NCI-H1092 (cell line): Measurements from ENCODE around the gene TOX2.
"Not testable (repeated sequence)": the region's sequence is repeated elsewhere in the genome, so short reads cannot be mapped to it uniquely, and the experiment has no call there.

Experiments
- DNase-seq: peaks from one replicate; lab custom pipeline; 2025; lab: John Stamatoyannopoulos, UW

Gene TOX2

GRCh38 chr20:44033344-44033743, 118.7 kb downstream of the TOX2 start:
- DNase-seq, result no peak

- no peak for DNase-seq
Measured at GRCh38 chr20:44033873-44034272, 119.2 kb downstream of the TOX2 start.

GRCh38 chr20:44034451-44034850, 119.8 kb downstream of the TOX2 start:
- DNase-seq, result no peak

GRCh38 chr20:44034965-44035635, 120.4 kb downstream of the TOX2 start:
- DNase-seq, result no peak

GRCh38 chr20:44035924-44036323, 121.3 kb downstream of the TOX2 start:
- no peak for DNase-seq

GRCh38 chr20:44036441-44036840, 121.8 kb downstream of the TOX2 start:
- peak; percentile 58 for DNase-seq

- DNase-seq, result peak; percentile 78
Measured at GRCh38 chr20:44038681-44039123, 124.0 kb downstream of the TOX2 start.

GRCh38 chr20:44039147-44039546, 124.5 kb downstream of the TOX2 start:
- no peak for DNase-seq

- no peak for DNase-seq
Measured at GRCh38 chr20:44039741-44040140, 125.1 kb downstream of the TOX2 start.

GRCh38 chr20:44040202-44040915, 125.7 kb downstream of the TOX2 start:
- no peak for DNase-seq

- DNase-seq, result no peak
Measured at GRCh38 chr20:44041001-44041400, 126.3 kb downstream of the TOX2 start.

GRCh38 chr20:44044712-44045111, 130.1 kb downstream of the TOX2 start:
- DNase-seq, result not testable (repeated sequence)

- DNase-seq, result no peak
Measured at GRCh38 chr20:44050327-44050726, 135.7 kb downstream of the TOX2 start.

GRCh38 chr20:44050925-44051660, 136.4 kb downstream of the TOX2 start:
- DNase-seq, result no peak

- DNase-seq, result no peak
Measured at GRCh38 chr20:44051661-44052000, 137.0 kb downstream of the TOX2 start.

- DNase-seq, result no peak
Measured at GRCh38 chr20:44052166-44052565, 137.5 kb downstream of the TOX2 start.

- no peak for DNase-seq
Measured at GRCh38 chr20:44053046-44053445, 138.4 kb downstream of the TOX2 start.

GRCh38 chr20:44054118-44054517, 139.5 kb downstream of the TOX2 start:
- DNase-seq, result no peak

- DNase-seq, result no peak
Measured at GRCh38 chr20:44054849-44055248, 140.2 kb downstream of the TOX2 start.

- no peak for DNase-seq
Measured at GRCh38 chr20:44056010-44056698, 141.5 kb downstream of the TOX2 start.

- DNase-seq, result no peak
Measured at GRCh38 chr20:44057698-44058675, 143.3 kb downstream of the TOX2 start.
